Loucy (cell line): ENCODE measurements around the gene NPFFR1.

ENCODE experiments used
- H2AFZ ChIP-seq: fragments of 200-600 bp; sonication (generic); 2 replicates; pipeline ENCODE4 v1.6.0; 2016; ENCODE audit warnings: antibody characterized with exemption, mild to moderate bottlenecking, low read length, moderate library complexity
- H3F3A ChIP-seq: fragments of 200-600 bp; 2 replicates; pipeline ENCODE4 v1.6.0; 2016; ENCODE audit warnings: antibody characterized with exemption, low read depth, mild to moderate bottlenecking
- H3K27me3 ChIP-seq: fragments of 200-600 bp; sonication (generic); 2 replicates; pipeline ENCODE4 v1.6.1; 2014; ENCODE audit warnings: low read length, mild to moderate bottlenecking; ENCODE audit not compliant: insufficient read depth, poor library complexity, severe bottlenecking
- H3K36me3 ChIP-seq: fragments of 200-600 bp; sonication (generic); 2 replicates; pipeline ENCODE4 v1.6.1; 2016; ENCODE audit warnings: low read length; ENCODE audit not compliant: insufficient read depth
- H3K4me1 ChIP-seq: fragments of 200-600 bp; sonication (generic); 2 replicates; pipeline ENCODE4 v1.5.1; 2014; ENCODE audit warnings: low read length, mild to moderate bottlenecking; ENCODE audit not compliant: insufficient read depth, poor library complexity, severe bottlenecking
- H3K4me2 ChIP-seq: fragments of 200-600 bp; sonication (generic); 2 replicates; pipeline ENCODE4 v1.6.0; 2014; ENCODE audit warnings: antibody characterized with exemption, low read length, low read depth, mild to moderate bottlenecking; ENCODE audit not compliant: poor library complexity, severe bottlenecking
- H3K4me3 ChIP-seq: fragments of 200-600 bp; sonication (generic); 2 replicates; pipeline ENCODE4 v1.5.1; 2014; ENCODE audit warnings: low read length, mild to moderate bottlenecking, mixed read lengths; ENCODE audit not compliant: poor library complexity, severe bottlenecking
- H3K79me2 ChIP-seq: fragments of 200-600 bp; sonication (generic); 2 replicates; pipeline ENCODE4 v1.6.1; 2014; ENCODE audit warnings: low read length; ENCODE audit not compliant: insufficient read depth
- H3K9ac ChIP-seq: fragments of 200-600 bp; sonication (generic); 2 replicates; pipeline ENCODE4 v1.6.0; 2014; ENCODE audit warnings: mild to moderate bottlenecking, low read depth, low read length, moderate library complexity; ENCODE audit not compliant: poor library complexity, severe bottlenecking
- H3K9me2 ChIP-seq: fragments of 200-600 bp; sonication (generic); replicated peaks from 2 replicates; pipeline ENCODE4 v1.6.1; 2016; ENCODE audit warnings: low read depth, low read length, mixed read lengths
- H3K9me3 ChIP-seq: fragments of 200-600 bp; sonication (generic); 2 replicates; pipeline ENCODE4 v1.6.1; 2014; ENCODE audit warnings: mild to moderate bottlenecking, antibody characterized with exemption, low read length, low read depth; ENCODE audit not compliant: insufficient read depth
- H4K20me1 ChIP-seq: fragments of 200-600 bp; sonication (generic); 2 replicates; pipeline ENCODE4 v1.6.0; 2014; ENCODE audit warnings: antibody characterized with exemption, low read length, mild to moderate bottlenecking; ENCODE audit not compliant: insufficient read depth, poor library complexity, severe bottlenecking
- EZH2phosphoT487 ChIP-seq: fragments of 200-600 bp; IDR thresholded peaks from 2 replicates; pipeline ENCODE4 v1.6.1; 2018; ENCODE audit warnings: antibody characterized with exemption, mild to moderate bottlenecking, moderate library complexity, borderline replicate concordance
- TF ChIP-seq, protein P1 (sequence below): fragments of 200-600 bp; sonication (generic); conservative IDR thresholded peaks from 2 replicates; pipeline ENCODE4 v1.5.1; 2014; ENCODE audit warnings: mild to moderate bottlenecking, antibody characterized with exemption, low read length

The NPFFR1 gene

DNA sequence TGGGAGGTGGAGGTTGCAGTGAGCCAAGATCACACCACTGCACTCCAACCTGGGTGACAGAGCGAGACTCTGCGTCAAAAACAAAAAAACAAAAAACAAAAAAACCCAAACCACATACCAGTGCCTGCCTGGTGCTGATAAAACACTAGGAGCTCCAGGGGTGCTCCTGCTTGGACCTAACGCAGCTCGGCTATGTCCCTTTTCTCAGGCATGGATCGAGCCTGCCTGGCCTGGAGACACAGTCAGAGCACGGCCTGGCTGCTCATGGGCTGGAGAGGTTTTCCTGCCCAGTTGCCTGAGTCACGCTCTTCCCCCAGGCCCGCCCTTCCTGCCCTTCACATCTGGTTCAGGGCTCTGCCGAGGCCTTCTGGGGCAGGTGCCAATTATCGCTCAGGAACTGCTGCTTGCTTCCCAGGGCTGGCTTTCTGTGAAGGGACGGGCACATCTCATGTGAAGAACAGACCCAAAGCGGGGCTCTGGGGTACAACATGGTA, 12.6 kb upstream of the NPFFR1 start:
- no peaks in the 10 kb centered on the region for H3K9me3 ChIP-seq
- H3K79me2 ChIP-seq: no peaks in the 10 kb centered on the region
- H3K4me3 ChIP-seq: no peak overlapping the region
- no peaks in the 10 kb centered on the region for H3K27me3 ChIP-seq
- no peak overlapping the region for H2AFZ ChIP-seq
- no peak overlapping the region for H3K9ac ChIP-seq
- no peaks in the 10 kb centered on the region for H3K9me2 ChIP-seq
- H3K4me2 ChIP-seq: no peak overlapping the region
- TF ChIP-seq, protein P1, sequence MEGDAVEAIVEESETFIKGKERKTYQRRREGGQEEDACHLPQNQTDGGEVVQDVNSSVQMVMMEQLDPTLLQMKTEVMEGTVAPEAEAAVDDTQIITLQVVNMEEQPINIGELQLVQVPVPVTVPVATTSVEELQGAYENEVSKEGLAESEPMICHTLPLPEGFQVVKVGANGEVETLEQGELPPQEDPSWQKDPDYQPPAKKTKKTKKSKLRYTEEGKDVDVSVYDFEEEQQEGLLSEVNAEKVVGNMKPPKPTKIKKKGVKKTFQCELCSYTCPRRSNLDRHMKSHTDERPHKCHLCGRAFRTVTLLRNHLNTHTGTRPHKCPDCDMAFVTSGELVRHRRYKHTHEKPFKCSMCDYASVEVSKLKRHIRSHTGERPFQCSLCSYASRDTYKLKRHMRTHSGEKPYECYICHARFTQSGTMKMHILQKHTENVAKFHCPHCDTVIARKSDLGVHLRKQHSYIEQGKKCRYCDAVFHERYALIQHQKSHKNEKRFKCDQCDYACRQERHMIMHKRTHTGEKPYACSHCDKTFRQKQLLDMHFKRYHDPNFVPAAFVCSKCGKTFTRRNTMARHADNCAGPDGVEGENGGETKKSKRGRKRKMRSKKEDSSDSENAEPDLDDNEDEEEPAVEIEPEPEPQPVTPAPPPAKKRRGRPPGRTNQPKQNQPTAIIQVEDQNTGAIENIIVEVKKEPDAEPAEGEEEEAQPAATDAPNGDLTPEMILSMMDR: no peak
- TF ChIP-seq EZH2phosphoT487: no peak
- H3K36me3 ChIP-seq: peaks cover 5% of the 10 kb centered on the region; the same call in 1 of the 2 replicates
- no peaks in the 10 kb centered on the region for H3K4me1 ChIP-seq
- no peaks in the 10 kb centered on the region for H4K20me1 ChIP-seq
- no peaks in the 10 kb centered on the region for H3F3A ChIP-seq

- H3F3A ChIP-seq: no peaks in the 10 kb centered on the region
- TF ChIP-seq, protein P1: no peak
- TF ChIP-seq EZH2phosphoT487: no peak
- H3K36me3 ChIP-seq: peaks cover 5% of the 10 kb centered on the region; the same call in 1 of the 2 replicates
- H4K20me1 ChIP-seq: no peaks in the 10 kb centered on the region
- no peaks in the 10 kb centered on the region for H3K27me3 ChIP-seq
- no peaks in the 10 kb centered on the region for H3K4me1 ChIP-seq
- no peak overlapping the region for H2AFZ ChIP-seq
- no peaks in the 10 kb centered on the region for H3K79me2 ChIP-seq
- no peaks in the 10 kb centered on the region for H3K9me2 ChIP-seq
- no peak overlapping the region for H3K4me2 ChIP-seq
- no peak overlapping the region for H3K9ac ChIP-seq
- H3K9me3 ChIP-seq: no peaks in the 10 kb centered on the region
- no peak overlapping the region for H3K4me3 ChIP-seq
These were observed 12.1 kb upstream of the NPFFR1 start for GRCh38 chr10:70295926-70296325.

DNA sequence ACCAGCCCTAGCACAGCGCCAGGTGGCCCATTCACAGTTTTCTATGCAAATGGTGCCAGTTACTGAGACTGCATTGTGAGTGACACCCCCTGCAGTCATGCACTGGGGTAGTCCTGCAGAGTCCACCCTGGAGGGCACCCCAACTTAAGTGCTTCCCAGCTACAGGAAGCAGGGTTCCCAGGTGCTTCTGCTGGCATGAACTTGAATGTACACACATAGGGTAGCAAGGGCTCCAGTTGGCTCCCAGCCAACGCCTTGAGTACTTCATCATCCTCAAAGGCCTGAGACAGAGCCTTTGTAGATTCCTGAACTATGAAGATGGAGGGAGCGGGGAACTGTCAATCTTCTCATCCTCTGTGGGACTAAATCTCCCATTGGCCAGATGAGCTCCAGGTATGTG, 11.5 kb upstream of the NPFFR1 start:
- H3K9me2 ChIP-seq: no peaks in the 10 kb centered on the region

More for the DNA sequence above, 11.5 kb upstream of the NPFFR1 start:
- Histone ChIP-seq H3K4me1 (no peaks in the 10 kb centered on the region), H3K79me2 (no peaks in the 10 kb centered on the region), H3K9ac (no peak overlapping the region), H3K36me3 (peaks cover 5% of the 10 kb centered on the region; the same call in 1 of the 2 replicates), H4K20me1 (no peaks in the 10 kb centered on the region), H3K4me3 (no peak overlapping the region), H3K4me2 (no peak overlapping the region), H3F3A (no peaks in the 10 kb centered on the region), H3K9me3 (no peaks in the 10 kb centered on the region), H2AFZ (no peak overlapping the region), H3K27me3 (no peaks in the 10 kb centered on the region)
- TF ChIP-seq, protein P1: no peak
- TF ChIP-seq EZH2phosphoT487: no peak
